HL-60 (cell line): ENCODE data around the gene PCSK5.

Experiments
- POLR2AphosphoS5 ChIP-seq: IDR thresholded peaks from 2 replicates; pipeline ENCODE4 v1.6.1; 2012; ENCODE audit warnings: low read depth
- TF ChIP-seq, protein P1 (sequence below): IDR thresholded peaks from one replicate; pipeline ENCODE4 v1.5.1; 2011; ENCODE audit warnings: low read length, control low read depth, inconsistent platforms; ENCODE audit not compliant: insufficient read depth
- TF ChIP-seq, protein P2 (sequence below): IDR thresholded peaks from 2 replicates; pipeline ENCODE4 v1.6.1; 2012; ENCODE audit warnings: low read depth; ENCODE audit not compliant: insufficient replicate concordance

DNA sequence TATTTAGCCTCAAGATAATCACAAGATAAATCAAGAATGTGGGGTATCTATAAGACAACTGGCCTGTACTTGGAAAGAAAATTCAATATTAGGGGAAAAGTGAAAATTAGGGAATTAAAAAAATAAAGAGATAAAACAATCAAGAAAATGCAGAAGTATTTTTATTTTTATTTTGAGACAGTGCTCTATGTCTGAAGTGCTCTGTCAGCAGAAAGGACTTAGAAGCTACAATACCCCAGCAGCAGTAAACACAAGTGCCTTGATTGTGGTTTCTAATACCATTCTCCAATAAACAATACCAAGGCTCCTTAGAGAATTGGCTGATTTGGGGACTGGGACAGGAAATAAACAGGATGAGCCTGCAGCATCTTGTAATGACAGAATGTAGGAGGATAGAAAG lies 358.8 kb downstream of the PCSK5 start:
- TF ChIP-seq, protein P1, sequence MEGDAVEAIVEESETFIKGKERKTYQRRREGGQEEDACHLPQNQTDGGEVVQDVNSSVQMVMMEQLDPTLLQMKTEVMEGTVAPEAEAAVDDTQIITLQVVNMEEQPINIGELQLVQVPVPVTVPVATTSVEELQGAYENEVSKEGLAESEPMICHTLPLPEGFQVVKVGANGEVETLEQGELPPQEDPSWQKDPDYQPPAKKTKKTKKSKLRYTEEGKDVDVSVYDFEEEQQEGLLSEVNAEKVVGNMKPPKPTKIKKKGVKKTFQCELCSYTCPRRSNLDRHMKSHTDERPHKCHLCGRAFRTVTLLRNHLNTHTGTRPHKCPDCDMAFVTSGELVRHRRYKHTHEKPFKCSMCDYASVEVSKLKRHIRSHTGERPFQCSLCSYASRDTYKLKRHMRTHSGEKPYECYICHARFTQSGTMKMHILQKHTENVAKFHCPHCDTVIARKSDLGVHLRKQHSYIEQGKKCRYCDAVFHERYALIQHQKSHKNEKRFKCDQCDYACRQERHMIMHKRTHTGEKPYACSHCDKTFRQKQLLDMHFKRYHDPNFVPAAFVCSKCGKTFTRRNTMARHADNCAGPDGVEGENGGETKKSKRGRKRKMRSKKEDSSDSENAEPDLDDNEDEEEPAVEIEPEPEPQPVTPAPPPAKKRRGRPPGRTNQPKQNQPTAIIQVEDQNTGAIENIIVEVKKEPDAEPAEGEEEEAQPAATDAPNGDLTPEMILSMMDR, result no peak
- TF ChIP-seq, protein P2, sequence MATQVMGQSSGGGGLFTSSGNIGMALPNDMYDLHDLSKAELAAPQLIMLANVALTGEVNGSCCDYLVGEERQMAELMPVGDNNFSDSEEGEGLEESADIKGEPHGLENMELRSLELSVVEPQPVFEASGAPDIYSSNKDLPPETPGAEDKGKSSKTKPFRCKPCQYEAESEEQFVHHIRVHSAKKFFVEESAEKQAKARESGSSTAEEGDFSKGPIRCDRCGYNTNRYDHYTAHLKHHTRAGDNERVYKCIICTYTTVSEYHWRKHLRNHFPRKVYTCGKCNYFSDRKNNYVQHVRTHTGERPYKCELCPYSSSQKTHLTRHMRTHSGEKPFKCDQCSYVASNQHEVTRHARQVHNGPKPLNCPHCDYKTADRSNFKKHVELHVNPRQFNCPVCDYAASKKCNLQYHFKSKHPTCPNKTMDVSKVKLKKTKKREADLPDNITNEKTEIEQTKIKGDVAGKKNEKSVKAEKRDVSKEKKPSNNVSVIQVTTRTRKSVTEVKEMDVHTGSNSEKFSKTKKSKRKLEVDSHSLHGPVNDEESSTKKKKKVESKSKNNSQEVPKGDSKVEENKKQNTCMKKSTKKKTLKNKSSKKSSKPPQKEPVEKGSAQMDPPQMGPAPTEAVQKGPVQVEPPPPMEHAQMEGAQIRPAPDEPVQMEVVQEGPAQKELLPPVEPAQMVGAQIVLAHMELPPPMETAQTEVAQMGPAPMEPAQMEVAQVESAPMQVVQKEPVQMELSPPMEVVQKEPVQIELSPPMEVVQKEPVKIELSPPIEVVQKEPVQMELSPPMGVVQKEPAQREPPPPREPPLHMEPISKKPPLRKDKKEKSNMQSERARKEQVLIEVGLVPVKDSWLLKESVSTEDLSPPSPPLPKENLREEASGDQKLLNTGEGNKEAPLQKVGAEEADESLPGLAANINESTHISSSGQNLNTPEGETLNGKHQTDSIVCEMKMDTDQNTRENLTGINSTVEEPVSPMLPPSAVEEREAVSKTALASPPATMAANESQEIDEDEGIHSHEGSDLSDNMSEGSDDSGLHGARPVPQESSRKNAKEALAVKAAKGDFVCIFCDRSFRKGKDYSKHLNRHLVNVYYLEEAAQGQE, result no peak
- no peak for TF ChIP-seq POLR2AphosphoS5
